ENCODE results near the gene BST2.
A peak's percentile ranks its signal among the peaks of the same experiment; 100 is the strongest.

DNA sequence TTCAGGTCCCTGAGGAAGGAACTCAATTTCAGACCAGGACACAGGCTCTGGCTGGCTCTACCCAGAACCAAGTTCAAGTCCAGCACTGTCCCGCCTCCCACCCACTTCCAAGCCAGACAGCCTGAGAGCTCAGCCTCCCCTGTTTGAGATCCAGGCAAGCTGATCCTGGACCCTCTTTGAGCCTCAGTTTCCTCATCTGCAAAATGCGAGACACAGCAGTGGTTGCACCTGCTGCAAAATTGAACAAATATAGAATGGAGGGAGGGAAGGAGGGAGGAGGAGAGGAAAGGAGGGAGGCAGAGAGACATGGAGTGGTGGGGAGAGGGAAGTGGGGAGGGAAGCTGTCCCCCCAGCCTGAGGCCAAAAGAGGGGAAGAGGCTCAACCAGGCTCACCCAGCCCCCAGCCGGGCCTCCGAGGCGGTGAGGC is 42.3 kb upstream of the BST2 start:
- TF ChIP-seq EZH2 (IDR thresholded peaks at IDR 0.05) (peak; percentile 33), EZH2phosphoT487 (IDR thresholded peaks at IDR 0.05) (no peak)
- TF ChIP-seq, protein P1, sequence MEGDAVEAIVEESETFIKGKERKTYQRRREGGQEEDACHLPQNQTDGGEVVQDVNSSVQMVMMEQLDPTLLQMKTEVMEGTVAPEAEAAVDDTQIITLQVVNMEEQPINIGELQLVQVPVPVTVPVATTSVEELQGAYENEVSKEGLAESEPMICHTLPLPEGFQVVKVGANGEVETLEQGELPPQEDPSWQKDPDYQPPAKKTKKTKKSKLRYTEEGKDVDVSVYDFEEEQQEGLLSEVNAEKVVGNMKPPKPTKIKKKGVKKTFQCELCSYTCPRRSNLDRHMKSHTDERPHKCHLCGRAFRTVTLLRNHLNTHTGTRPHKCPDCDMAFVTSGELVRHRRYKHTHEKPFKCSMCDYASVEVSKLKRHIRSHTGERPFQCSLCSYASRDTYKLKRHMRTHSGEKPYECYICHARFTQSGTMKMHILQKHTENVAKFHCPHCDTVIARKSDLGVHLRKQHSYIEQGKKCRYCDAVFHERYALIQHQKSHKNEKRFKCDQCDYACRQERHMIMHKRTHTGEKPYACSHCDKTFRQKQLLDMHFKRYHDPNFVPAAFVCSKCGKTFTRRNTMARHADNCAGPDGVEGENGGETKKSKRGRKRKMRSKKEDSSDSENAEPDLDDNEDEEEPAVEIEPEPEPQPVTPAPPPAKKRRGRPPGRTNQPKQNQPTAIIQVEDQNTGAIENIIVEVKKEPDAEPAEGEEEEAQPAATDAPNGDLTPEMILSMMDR (IDR thresholded peaks at IDR 0.05), result no peak

Data from neural progenitor cell (in vitro differentiated cells).